ENCODE data around the gene RRBP1.

DNA sequence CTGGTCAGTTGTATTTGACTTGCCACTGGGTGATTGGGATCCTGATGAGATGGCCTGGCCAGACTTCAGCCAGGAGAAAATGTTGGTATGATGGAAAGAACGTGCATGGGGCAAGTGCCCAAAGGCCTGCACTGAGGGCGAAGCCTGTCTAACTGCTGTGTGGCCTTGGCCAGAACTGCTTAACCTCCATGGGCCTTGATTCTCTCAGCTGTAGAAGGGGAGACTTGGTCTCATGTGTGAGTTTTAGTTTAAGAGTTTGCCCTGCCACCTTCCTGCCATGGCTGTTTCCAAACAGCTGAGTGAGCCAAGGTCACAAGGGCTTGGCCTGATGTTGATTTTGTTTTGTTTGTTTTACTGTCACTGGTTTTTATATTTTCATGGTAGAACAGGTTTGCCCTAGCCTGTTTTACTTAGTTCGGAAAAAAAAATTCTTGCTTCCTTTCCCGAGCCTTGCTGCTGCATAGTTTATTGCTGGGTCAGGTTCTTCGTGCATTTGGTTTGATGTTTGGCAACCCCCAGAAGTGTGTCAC, 76.8 kb downstream of the RRBP1 start:
- TF ChIP-seq, protein P1, sequence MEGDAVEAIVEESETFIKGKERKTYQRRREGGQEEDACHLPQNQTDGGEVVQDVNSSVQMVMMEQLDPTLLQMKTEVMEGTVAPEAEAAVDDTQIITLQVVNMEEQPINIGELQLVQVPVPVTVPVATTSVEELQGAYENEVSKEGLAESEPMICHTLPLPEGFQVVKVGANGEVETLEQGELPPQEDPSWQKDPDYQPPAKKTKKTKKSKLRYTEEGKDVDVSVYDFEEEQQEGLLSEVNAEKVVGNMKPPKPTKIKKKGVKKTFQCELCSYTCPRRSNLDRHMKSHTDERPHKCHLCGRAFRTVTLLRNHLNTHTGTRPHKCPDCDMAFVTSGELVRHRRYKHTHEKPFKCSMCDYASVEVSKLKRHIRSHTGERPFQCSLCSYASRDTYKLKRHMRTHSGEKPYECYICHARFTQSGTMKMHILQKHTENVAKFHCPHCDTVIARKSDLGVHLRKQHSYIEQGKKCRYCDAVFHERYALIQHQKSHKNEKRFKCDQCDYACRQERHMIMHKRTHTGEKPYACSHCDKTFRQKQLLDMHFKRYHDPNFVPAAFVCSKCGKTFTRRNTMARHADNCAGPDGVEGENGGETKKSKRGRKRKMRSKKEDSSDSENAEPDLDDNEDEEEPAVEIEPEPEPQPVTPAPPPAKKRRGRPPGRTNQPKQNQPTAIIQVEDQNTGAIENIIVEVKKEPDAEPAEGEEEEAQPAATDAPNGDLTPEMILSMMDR (IDR thresholded peaks at IDR 0.05) = no peak
- TF ChIP-seq POLR2AphosphoS5 (IDR thresholded peaks at IDR 0.05; ENCODE audit: insufficient read depth in 1 of 2, low read depth in 1 of 2) = no peak

Measured in vagina (tissue), 2 donors.